ENCODE data around the gene CCDC154.

CCDC154 gene

DNA sequence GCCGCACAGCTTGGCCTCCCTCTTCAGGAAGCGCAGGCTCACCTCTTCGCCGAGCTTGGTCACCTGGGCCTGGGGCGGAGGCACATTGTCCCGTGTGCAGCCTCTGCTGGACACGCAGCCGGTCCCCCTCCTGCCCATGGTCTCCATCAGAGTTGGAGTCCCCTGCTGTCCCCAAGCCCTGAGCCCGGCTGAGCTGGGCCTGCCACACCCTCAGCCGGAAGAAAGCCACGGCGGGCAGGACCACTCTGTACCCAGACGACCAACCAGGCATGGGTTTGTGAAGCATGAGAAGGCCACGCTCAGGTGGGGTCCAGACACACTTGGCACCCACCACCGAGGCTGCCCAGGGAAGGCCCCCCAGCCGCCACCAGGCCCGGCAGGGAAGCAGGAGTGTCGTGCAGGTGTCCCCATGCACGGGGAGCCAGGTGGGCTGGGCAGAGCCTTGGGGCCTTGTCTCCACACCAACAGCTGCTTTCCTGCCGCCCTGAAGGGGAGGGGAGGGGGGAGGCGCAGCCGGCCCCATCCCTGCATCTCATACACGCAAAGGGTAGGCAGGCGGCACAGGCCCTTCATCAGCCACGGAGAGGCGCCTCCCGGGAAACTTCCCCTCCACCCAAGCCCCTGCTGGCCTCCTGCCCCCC, 5.2 kb downstream of the CCDC154 start:
- TF ChIP-seq GATA3 (IDR thresholded peaks at IDR 0.05; ENCODE audit: low read depth, low read length), result no peak

DNA sequence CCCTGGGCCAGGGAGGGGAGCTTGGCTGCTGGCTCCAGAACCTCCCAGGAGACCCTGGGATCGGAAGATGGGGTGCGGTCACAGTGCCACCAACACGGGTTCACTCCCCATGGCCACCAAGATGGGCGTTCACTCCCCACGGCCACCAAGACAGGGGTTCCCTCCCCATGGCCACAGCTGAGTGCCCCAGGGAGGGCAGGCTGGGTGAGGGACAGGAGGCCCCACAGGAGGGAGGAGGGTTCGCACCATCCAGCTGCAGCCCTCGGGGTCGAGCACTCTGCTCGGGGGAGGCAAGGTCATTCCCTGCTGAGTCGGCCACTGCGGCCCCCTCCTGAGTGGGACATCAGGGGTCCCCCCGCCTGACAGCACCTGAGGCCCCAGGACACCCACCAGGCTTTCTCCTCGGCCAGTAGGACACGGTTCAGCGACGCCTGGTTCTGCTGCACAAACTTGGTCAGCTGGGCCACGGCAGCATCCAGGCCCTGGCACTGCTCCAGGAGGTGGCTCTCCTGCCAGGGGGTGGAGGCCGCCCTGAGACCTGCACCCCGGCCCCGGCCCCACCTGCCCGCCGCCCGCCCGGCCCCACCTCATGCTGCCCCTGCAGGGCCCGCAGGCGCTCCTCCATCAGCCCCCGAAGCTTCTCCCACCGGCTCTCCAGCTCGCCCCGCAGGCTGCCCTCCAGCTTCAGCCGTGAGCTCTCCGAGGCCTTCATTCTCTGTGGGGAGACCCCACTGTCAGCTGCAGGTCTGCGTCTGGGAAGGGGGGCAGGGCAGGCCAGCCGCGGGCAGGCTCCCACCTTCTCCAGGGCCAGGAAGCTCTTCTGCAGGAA, 5.9 kb downstream of the CCDC154 start:
- TF ChIP-seq GATA3 (IDR thresholded peaks at IDR 0.05; ENCODE audit: low read depth, low read length) (no peak), GATA2 (IDR thresholded peaks at IDR 0.05; ENCODE audit: low read depth, low read length) (no peak)

DNA sequence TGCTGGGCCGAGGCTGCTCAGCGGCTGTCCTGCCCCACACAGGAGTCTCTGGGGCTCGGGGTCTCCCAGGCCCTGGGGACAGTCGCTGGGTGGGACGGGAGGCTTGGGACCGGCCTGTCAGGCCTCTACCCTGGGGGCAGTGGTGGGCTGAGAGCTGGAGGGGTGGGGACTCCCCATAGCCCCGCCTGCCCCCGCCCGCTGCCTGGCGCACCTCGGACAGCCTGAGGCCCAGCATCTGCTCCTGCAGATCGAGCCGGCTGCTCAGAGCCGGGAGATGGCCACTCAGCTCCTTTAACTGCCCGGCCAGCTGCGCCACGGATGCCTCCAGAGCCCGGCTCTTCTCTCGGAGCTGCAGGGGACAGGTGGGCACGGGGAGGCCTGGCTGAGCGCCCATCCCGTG, 6.8 kb downstream of the CCDC154 start:
- no peak for TF ChIP-seq GATA2 (IDR thresholded peaks at IDR 0.05; ENCODE audit: low read depth, low read length)
- no peak for TF ChIP-seq GATA3 (IDR thresholded peaks at IDR 0.05; ENCODE audit: low read depth, low read length)

DNA sequence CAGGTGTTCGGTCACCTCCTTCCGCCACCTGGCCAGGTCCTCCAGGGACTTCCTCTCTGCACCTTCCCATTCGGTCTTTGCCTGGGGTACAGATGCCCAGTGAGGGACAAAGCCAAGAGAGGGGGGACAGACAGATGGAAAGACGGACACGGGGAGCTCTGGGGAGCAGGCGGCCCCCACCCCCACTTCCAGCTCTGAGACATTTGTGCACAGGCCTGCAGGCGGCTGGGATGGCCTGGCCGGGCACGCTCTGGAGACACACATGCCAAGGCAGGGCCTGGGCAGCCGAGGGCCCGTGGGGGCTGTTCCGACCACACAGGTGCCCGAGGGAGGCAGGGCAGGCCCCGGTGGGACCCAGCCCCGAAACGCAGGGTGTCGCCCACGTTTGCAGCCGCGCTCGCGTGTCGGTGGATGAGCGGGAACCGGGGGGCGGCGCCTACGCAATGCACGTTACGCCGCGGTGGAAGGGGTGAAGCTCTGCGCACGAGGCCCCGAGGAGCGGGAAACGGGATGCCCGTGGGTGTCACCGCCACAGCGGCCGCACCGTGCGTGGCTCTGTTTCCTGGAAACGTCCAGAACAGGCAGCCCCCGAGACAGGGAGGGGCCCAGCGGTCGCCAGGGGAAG, 7.5 kb downstream of the CCDC154 start:
- no peak for TF ChIP-seq GATA2 (IDR thresholded peaks at IDR 0.05; ENCODE audit: low read depth, low read length)
- TF ChIP-seq GATA3 (IDR thresholded peaks at IDR 0.05; ENCODE audit: low read depth, low read length), result no peak

DNA sequence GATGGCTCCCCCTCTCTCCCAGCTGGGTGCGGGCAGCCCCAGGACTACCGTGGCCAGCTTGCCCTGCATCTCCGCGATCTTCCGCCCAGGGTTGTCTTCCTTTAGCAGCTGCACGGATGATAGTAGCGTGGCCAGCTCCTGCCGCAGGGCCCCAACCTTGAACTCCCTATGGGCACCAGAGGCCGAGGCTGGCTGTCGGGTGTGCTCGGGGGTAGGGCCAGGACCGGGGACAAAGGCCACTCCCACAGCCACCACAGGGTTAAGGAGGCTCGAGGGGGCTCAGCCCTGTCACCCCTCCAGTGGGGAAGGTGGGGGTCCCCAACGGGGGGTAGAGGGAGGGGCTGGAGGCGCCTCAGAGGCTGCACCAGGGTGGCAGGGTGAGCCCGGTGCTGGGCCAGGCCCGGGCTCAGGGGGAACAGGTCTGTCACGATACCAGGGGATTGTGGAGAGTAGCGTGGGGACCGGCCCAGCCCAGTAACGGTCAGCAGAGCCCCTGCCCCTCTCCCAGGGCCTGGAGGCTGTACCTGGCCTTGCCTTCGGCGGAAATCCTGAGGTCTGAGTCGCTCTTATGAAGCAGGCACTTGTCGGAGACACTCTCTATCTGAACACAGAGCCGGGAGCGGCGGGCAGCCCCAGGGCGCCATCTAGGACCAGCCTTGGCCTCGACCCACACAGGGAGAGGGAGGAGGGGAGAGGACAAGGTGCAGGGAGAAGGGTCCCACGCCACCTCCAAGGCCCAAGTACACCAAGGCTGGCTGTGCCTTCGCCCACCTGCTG, 8.2 kb downstream of the CCDC154 start:
- TF ChIP-seq GATA3 (IDR thresholded peaks at IDR 0.05; ENCODE audit: low read depth, low read length), result no peak
- TF ChIP-seq GATA2 (IDR thresholded peaks at IDR 0.05; ENCODE audit: low read depth, low read length), result no peak

DNA sequence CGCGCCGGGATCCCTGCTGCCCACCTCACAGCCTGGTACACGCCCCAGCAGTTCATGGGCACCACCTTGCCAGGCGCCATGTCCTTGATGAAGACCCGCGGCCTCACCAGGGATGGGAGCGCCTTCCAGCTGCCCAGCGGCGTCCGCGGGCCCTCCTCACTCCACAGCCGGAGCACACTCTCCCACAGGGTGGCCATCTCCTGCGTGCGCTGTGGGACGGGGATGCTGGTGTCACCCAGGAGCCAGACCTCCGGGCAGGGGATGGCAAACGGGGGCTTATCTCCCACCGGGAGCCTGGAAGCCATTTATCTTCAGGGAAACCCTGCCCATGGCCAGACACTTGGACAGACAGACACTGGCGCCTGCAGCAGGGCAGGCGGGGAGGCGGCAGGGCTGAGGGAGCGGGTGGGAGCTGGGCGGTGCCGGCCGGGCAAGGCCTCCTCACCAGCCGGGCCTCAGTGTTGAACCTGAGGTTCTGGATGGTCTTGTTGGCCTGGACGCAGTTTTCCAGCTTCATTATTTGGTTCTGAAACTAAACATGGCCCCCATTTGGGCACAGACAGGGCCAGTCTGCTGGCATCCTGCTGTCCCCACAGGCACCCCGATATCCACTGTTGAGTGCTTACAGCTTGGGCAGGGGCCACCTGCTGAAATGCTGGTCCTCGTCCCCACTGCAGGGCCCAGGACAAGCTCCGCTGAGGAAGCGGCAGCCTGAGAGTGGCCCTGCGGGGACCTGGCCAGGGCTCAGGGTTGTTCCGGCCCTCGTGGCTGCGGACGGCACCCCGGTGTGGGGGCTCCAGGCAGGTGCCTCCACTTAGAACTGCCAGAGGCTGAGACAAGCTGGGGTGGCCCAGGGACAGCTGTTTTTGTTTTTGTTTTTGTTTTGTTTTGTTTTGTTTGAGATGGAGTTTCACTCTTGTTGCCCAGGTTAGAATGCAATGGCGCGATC, 9.4 kb downstream of the CCDC154 start:
- TF ChIP-seq GATA2 (IDR thresholded peaks at IDR 0.05; ENCODE audit: low read depth, low read length), result no peak
- no peak for TF ChIP-seq GATA3 (IDR thresholded peaks at IDR 0.05; ENCODE audit: low read depth, low read length)

DNA sequence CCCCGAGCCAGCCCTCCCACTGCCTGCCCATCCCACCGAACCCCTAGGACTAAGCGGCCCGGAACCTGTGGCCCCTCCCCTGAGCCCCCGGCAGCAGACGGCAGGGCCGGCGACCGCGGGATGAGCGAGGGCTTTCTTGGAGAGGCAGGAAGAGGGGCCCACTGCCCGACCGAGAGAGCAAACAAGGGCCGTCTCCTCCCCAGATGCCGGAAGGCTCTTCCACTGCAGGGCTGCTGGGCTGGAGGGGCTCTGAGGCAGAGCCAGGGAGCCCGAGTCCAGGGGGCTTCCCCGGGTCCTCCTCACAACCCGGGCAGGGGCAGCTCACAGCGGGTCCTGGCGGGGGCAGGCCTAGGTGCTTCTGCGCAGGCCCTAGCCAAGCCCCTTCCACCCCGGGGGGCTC, 10.6 kb downstream of the CCDC154 start:
- TF ChIP-seq GATA2 (IDR thresholded peaks at IDR 0.05; ENCODE audit: low read depth, low read length) (no peak), GATA3 (IDR thresholded peaks at IDR 0.05; ENCODE audit: low read depth, low read length) (no peak)

DNA sequence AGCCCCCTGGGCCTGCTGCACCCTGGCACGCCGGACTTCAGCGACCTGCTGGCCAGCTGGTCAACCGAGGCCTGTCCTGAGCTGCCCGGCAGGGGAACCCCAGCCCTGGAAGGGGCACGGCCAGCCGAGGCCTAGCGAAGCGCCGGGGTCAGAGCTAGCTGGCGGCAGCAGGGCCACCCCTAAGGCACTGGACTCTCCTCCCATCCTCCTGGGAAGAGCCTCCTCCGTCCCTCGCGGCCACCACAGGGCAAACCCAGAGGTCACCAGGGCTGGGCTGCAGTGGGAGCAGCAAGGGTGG, 11.1 kb downstream of the CCDC154 start:
- TF ChIP-seq GATA3 (IDR thresholded peaks at IDR 0.05; ENCODE audit: low read depth, low read length) (no peak), GATA2 (IDR thresholded peaks at IDR 0.05; ENCODE audit: low read depth, low read length) (no peak)

DNA sequence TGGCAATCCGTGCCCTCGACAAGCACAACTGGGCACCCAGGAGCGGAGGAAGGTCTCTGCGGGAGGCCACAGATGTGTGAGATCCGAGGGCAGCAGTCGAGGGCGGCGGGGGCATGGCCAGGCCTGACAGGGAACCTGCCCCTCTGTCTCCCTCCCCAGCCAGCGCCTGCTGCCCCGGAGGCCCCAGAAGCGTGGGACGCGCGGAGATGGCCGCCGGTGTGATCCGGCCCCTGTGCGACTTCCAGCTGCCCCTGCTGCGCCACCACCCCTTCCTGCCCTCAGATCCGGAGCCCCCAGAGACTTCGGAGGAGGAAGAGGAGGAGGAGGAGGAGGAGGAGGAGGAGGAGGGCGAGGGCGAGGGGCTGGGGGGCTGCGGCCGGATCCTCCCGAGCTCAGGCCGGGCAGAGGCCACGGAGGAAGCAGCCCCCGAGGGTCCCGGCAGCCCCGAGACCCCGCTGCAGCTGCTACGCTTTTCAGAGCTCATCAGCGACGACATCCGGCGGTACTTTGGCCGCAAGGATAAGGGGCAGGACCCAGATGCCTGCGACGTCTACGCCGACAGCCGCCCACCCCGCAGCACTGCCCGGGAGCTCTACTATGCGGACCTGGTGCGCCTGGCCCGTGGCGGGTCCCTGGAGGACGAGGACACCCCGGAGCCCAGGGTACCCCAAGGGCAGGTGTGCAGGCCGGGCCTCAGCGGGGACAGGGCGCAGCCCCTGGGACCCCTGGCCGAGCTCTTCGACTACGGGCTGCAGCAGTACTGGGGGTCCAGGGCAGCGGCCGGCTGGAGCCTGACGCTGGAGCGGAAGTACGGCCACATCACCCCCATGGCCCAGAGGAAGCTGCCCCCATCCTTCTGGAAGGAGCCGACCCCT, 11.7 kb downstream of the CCDC154 start:
- no peak for TF ChIP-seq GATA3 (IDR thresholded peaks at IDR 0.05; ENCODE audit: low read depth, low read length)
- TF ChIP-seq GATA2 (IDR thresholded peaks at IDR 0.05; ENCODE audit: low read depth, low read length), result no peak

DNA sequence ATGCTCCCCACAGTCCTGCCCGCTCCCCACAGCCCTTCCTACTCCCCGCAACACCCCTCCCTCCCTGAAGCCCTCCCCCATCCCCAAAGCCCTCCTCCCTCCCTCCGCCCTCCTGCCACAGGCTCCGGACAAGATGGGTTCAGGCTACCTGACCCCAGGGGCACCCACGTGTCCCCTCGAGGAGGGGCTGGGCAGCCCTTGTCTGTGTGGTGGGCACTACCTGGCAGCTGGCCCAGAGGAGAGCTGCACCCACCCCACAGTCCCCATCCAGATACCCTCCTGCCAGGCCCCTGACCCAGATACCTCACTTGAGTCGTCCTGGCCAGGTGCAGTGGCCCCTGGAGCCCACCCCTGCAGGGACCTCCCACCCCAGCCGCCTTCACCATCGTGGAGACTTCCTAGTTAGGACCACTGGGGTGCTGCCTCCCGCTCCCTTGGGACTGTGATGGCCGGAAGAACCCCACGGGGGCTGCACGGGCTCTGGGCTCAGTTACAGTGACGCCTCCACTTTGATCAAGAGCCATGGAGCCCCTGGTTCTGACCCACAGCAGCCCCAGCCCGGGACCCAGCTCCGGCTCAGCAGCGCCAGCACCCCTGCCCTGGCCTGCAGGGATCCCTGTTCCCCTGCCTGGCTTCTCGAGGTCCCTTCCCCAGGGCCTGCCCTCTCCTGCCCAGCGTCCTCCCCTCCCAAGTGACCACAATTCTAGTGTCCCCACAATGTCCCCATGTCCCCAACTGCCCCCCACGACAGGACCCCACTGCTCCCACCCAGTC, 12.7 kb downstream of the CCDC154 start:
- TF ChIP-seq GATA3 (IDR thresholded peaks at IDR 0.05; ENCODE audit: low read depth, low read length), result no peak
- no peak for TF ChIP-seq GATA2 (IDR thresholded peaks at IDR 0.05; ENCODE audit: low read depth, low read length)

DNA sequence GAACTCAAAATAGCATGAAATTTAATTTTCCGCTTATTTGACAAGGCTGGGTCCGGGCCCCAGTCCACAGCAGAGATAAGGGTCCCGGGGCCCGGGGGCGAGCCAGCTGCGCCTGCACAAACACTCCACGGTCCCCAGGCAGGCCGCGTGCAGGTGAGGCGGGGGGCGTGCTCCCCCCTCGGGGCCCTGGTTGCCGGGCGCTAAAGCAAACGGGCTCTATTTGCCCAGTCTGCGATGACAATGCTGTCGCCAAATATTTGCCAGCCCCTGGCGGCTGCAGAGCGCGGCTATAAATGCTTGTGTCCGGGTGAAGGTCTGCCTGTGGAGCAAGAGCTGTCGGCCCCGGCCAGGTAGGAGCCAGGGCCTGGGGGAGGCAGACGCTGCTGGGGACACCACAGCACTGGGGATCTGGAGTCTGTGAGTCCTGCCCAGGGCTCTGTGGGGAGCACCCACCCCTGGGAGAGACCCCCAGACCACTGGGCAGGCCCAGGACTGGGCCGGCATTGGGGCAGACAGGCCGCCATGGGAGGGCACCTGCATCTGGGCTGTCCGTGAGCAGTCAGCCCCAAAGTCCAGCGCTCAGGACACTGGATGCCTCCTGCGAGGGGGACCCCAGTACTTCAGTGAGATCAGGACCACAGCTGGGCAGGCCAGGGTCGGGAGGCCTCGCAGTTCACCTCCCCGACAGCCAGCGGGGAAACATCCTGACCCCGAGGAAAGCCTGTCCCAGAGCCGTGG, 13.4 kb downstream of the CCDC154 start, which contains the start of gene PERCC1:
Gene PERCC1, plus strand, starts transcription at position 320 of the 738 bp plus-strand sequence. CDS start 1,516 bp downstream, outside the sequence.
- TF ChIP-seq GATA3 (IDR thresholded peaks at IDR 0.05; ENCODE audit: low read depth, low read length) (no peak), GATA2 (IDR thresholded peaks at IDR 0.05; ENCODE audit: low read depth, low read length) (peak; percentile 75)

Data from SH-SY5Y (cell line).